Right lobe of liver (tissue), 6 donors: Measurements from ENCODE around the gene ZSCAN12. TPM values are rescaled to one million over a fixed set of nuclear protein-coding genes. Genes with fewer than 3 reads are reported as not detected.

Source experiments
- ATAC-seq, 4 donors: fragments of 200-7000 bp; cut with Tn5 transposase; one replicate each; pipeline ENCODE4 v1.9.1; 2020; ENCODE audit warnings: mild to moderate bottlenecking in 4 of 4, moderate library complexity in 4 of 4
- DNase-seq, 3 donors: peaks; one replicate each; pipeline ENCODE4 v3.0.0-alpha.2; 2020
- H3K27ac ChIP-seq, 3 donors: fragments of 200-600 bp; one replicate each; pipeline ENCODE4 v1.8.0; 2022
- H3K27me3 ChIP-seq, 2 donors: fragments of 200-600 bp; one replicate each; pipeline ENCODE4 v1.8.0; 2022
- H3K36me3 ChIP-seq, 4 donors: fragments of 200-600 bp; sonication (generic) in 1 of 4; one replicate each; pipeline versions ENCODE4 v1.5.1 to v1.8.0; 2017 to 2022; ENCODE audit warnings: control low read depth in 1 of 4
- H3K4me1 ChIP-seq, 4 donors: fragments of 200-600 bp; sonication (generic) in 1 of 4; one replicate each; pipeline versions ENCODE4 v1.5.1 to v1.8.0; 2017 to 2022; ENCODE audit warnings: control low read depth in 1 of 4
- H3K4me3 ChIP-seq, 3 donors: fragments of 200-600 bp; one replicate each; pipeline ENCODE4 v1.8.0; 2022
- H3K9me3 ChIP-seq, 4 donors: fragments of 200-600 bp; sonication (generic) in 1 of 4; one replicate each; pipeline versions ENCODE4 v1.5.1 to v1.8.0; 2017 to 2022; ENCODE audit warnings: control low read depth in 1 of 4
- POLR2A ChIP-seq: fragments of 450-650 bp; IDR thresholded peaks from one replicate; pipeline ENCODE4 v1.6.1; 2017; ENCODE audit warnings: antibody characterized with exemption, mild to moderate bottlenecking
- WGBS: methylation state at CpG from one replicate; pipeline ENCODE4 v1.1.6; 2018; ENCODE audit warnings: low coverage, low lambda C conversion rate; ENCODE audit not compliant: insufficient coverage; ENCODE audit errors: missing lambda C conversion rate; 5-methylcytosine and 5-hydroxymethylcytosine counted together
- intact Hi-C, 2 donors: fragments of 100-400 bp; cut with DNase I; formaldehyde crosslinking; loops; one replicate each; pipeline versions ENCODE4 v1.11.2 to v1.14.1; 2022
- total RNA-seq, 6 experiments: library from RNA; depleted of rRNA in 2 of 6; stranded (reverse); fragments of >200 nt in 2 of 6; fragmentation: NEBNext Ultra II Directional in 3 of 6; extraction: Animal tissue kit (Norgen Biotek cat#: 25700) in 3 of 6; gene quantifications; one replicate each; pipeline versions ENCODE4 v1.1.0 to v1.2.4, GENCODE V29; 2016 to 2023
- TF ChIP-seq, protein P1 (sequence below), 4 donors: fragments of 200-600 bp in 3 of 4; fragments of 450-650 bp in 1 of 4; IDR thresholded peaks; one replicate each; pipeline versions ENCODE4 v1.5.1 to v1.8.0; 2016 to 2022; ENCODE audit warnings: antibody characterized with exemption in 4 of 4, mild to moderate bottlenecking in 2 of 4
- donor health status: DM: no; HTN: yes; CAD: no.
- donor health status: DM: no; HTN: no; CAD: no.
- donor health status: DM: no; HTN: no; CAD: no.
- donor health status: DM: no; HTN: yes; CAD: no.
- donor health status: DM: no; HTN: yes; CAD: no.

The ZSCAN12 gene
- total RNA-seq, 6 experiments from 2014 or later, result 1.4 to 1.6 (median 1.5) TPM

DNA sequence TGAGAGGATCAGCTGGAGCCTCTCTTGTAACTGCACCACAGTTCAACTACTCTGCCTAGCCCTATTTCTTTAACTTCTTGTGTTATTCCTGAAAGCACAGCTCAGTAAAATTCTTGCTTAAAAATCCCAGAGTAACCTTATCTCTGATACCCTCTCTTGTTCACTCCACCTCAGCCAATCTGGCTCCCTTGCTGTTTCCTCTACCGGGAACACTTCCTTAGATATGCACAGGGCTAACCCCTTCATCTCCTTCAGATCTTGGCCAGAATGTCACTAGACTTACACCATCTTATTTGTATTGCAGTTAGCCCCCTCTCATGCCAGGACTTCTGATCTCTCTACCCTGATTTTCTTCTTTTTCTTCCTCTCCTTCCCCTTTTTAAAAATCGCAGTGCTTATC is 52.4 kb downstream of the ZSCAN12 start:
- no peaks in the 10 kb centered on the region for H3K27me3 ChIP-seq
- H3K4me1 ChIP-seq, result peaks cover 0 to 15% (median 5%) of the 10 kb centered on the region in 4 donors
- WGBS, result 28% methylated on average over 2 of the region's 2 CpGs
- H3K36me3 ChIP-seq, result no peaks in the 10 kb centered on the region
- ATAC-seq (no peak), DNase-seq (no peak)
- no peak overlapping the region for H3K4me3 ChIP-seq
- H3K9me3 ChIP-seq, result no peaks in the 10 kb centered on the region
- intact Hi-C loops, result no loop called here
- TF ChIP-seq POLR2A, result no peak
- TF ChIP-seq, protein P1, sequence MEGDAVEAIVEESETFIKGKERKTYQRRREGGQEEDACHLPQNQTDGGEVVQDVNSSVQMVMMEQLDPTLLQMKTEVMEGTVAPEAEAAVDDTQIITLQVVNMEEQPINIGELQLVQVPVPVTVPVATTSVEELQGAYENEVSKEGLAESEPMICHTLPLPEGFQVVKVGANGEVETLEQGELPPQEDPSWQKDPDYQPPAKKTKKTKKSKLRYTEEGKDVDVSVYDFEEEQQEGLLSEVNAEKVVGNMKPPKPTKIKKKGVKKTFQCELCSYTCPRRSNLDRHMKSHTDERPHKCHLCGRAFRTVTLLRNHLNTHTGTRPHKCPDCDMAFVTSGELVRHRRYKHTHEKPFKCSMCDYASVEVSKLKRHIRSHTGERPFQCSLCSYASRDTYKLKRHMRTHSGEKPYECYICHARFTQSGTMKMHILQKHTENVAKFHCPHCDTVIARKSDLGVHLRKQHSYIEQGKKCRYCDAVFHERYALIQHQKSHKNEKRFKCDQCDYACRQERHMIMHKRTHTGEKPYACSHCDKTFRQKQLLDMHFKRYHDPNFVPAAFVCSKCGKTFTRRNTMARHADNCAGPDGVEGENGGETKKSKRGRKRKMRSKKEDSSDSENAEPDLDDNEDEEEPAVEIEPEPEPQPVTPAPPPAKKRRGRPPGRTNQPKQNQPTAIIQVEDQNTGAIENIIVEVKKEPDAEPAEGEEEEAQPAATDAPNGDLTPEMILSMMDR (IDR thresholded peaks at IDR 0.05), result no peak
- H3K27ac ChIP-seq, result no peak overlapping the region

DNA sequence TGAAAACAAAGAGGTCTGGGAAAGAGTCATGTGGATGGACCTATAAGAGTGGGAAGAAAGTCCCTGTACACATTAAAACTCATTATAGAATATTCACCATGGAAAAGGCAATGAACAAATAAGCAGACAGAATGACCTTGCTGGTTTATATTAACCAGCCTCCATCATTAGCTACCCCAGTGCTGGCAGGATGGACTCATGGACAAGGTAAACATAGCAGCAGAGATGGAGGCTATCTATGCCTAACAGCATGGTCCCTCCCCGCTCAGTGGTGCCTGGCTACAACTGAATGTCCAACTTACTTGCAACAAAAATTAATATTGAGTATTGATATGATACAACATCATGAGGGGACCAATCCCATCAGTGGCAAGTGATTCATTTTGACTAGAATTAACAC is 54.3 kb downstream of the ZSCAN12 start:
- Histone ChIP-seq H3K4me1 (peaks cover 0 to under 1% (median 0%) of the 10 kb centered on the region in 4 donors), H3K36me3 (no peaks in the 10 kb centered on the region), H3K27me3 (no peaks in the 10 kb centered on the region), H3K4me3 (no peak overlapping the region), H3K9me3 (no peaks in the 10 kb centered on the region), H3K27ac (no peak overlapping the region)
- TF ChIP-seq, protein P1 (IDR thresholded peaks at IDR 0.05), result no peak
- peak in 2 of 4 donors; percentile 18 to 37 for ATAC-seq
- intact Hi-C loops, result no loop called here
- no peak for DNase-seq
- WGBS, result 67% methylated on average over 1 of the region's 1 CpG

DNA sequence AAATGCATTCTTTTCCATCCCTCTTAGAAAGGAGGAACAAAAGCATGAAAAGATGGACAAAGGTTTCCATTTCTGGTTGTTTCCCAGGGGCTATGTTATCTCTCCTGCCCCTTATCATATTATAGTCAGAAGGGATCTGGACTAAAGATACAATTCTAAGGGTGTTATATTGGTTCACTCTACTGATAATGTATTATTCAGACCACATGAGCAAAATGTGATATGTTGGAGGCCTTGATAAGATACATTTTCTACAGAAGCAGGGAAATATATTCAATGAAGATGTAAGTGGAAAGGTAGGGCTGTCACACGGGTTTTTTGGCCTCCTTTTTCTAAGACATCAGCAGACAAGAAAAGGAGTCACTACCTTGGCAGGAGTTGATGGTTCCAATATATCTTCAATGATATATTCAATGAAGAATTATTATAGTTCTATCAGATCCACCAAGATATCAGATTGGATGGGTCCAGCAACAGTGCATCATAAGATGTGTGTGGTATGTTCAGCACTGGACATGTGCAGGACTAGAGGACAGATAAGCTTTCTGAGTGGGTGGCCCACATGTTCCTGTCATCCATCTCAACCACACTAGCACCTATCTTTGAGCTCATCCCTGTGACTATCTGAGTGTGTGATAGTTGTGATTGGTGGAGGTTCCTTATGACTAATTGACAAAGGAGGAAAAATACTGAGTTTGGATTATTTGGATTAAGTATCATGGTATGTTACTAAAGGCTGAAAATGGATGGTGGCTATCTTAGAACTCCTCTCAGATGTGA is 55.5 kb downstream of the ZSCAN12 start:
- WGBS, result 40% methylated on average over 1 of the region's 1 CpG
- ATAC-seq (no peak), DNase-seq (no peak)
- H3K36me3 ChIP-seq, result no peaks in the 10 kb centered on the region
- H3K9me3 ChIP-seq, result no peaks in the 10 kb centered on the region
- TF ChIP-seq, protein P1 (IDR thresholded peaks at IDR 0.05), result no peak
- TF ChIP-seq POLR2A, result no peak
- no peak overlapping the region for H3K27ac ChIP-seq
- H3K4me1 ChIP-seq, result no peaks in the 10 kb centered on the region
- intact Hi-C loops, result no loop called here
- H3K27me3 ChIP-seq, result no peaks in the 10 kb centered on the region
- no peak overlapping the region for H3K4me3 ChIP-seq

DNA sequence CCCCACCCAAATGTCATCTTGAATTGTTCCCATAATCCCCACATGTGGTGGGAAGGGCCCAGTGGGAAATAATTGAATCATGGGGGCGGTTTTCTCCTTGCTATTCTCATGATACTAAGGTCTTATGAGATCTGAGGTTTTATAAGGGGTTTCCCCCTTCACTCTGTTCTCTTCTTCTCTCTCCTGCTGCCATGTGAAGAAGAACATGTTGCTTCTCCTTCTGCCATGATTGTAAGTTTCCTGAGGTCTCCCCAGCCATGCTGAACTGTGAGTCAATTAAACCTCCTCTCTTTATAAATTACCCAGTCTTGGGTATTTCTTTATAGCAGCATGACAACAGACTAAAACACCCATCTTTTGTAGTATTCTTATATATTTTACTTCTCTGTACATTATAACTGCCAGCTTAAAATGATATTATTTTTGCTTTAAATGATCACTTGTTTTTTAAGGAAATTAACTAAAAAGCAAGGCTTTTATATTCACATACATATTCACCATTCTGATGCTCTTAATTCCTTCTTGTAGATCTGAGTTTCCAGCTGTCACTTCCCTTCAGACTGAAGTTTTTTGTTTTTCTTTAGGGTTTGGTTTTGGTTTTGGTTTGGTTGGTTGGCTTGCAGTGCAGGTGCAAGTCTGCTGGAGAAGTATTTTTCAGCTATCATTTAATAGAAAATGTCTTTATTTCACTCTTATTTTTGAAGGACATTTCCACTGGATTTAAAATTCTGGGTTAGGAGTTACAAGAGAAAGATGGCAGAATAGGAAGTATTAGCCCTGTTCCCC is 59.0 kb downstream of the ZSCAN12 start:
- Histone ChIP-seq H3K9me3 (no peaks in the 10 kb centered on the region), H3K4me3 (no peak overlapping the region), H3K27ac (no peak overlapping the region), H3K4me1 (no peaks in the 10 kb centered on the region), H3K27me3 (no peaks in the 10 kb centered on the region), H3K36me3 (no peaks in the 10 kb centered on the region)
- intact Hi-C loops, result no loop called here
- no peak for TF ChIP-seq POLR2A
- TF ChIP-seq, protein P1 (IDR thresholded peaks at IDR 0.05), result no peak
- WGBS, result 86% methylated on average over 1 of the region's 1 CpG
- ATAC-seq (no peak), DNase-seq (no peak)
